Esophagus mucosa (tissue), 1 donor: ENCODE data around the gene KRTAP2-4. TPM values are rescaled to one million over a fixed set of nuclear protein-coding genes. Genes with fewer than 3 reads are reported as not detected.
A peak's percentile ranks its signal among the peaks of the same experiment; 100 is the strongest.
"Not testable (repeated sequence)": the region's sequence is repeated elsewhere in the genome, so short reads cannot be mapped to it uniquely, and the experiment has no call there.

Experiments used
- ATAC-seq: fragments of 200-7000 bp; cut with Tn5 transposase; one replicate; pipeline ENCODE4 v1.9.1; 2020
- total RNA-seq: library from RNA; stranded (reverse); gene quantifications from one replicate; pipeline ENCODE4 v1.2.4, GENCODE V29; 2023
- donor health status: DM: yes; HTN: yes; CAD: no.

The KRTAP2-4 gene
- total RNA-seq, 1 donor from 2014 or later: not detected

DNA sequence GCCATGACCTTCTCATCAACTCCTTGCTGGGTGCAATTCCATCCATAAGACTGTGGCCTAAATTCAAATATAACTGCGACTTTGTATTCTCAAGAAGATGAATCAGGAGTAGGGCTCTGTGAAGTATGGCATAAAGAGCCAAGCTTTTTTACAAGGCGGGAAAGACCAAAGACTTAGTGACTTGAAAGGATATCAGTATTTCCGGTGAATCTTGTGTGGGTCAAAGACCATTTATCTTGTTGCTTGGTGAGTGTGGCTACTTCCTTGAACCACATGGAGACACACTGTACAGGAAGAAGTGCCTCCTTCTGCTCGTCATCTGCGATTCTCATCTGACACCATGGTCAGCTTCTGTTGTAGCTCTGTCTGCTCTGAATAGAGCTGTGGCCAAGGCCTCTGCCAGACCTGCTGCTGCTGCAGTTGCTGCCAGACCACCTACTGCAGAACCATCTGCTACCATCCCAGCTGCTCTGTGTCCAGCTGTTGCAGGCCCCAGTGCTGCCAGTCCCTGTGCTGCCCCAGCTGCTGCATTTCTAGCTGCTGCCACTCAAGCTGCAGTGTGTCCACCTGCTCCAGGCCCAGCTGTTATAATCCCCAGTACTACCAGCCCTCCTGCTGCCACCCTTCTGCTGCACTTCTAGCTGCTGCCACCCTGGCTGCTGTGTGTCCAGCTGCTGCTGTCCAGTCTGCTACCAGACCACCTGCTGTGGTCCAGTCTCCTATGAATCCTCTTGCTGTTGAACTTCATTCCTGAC is 6.1 kb upstream of the KRTAP2-4 start:
- ATAC-seq: no peak

DNA sequence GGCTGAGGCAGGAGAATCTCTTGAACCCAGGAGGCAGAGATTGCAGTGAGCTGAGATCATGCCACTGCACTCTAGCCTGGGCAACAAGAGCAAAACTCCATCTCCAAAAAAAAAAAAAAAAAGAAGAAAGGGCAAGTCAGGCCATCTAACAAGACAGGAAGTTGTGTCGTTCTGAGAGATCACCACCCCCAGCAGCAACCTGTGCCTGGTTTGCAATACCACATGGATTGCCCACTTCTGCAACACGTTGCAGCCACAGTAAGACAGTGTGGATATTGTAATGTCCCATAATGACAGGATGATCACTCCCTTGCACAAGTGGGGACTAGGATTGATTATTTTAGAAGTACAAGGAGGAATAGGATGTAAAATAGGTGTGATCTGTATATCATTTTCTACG is 3.4 kb upstream of the KRTAP2-4 start:
- no peak for ATAC-seq

DNA sequence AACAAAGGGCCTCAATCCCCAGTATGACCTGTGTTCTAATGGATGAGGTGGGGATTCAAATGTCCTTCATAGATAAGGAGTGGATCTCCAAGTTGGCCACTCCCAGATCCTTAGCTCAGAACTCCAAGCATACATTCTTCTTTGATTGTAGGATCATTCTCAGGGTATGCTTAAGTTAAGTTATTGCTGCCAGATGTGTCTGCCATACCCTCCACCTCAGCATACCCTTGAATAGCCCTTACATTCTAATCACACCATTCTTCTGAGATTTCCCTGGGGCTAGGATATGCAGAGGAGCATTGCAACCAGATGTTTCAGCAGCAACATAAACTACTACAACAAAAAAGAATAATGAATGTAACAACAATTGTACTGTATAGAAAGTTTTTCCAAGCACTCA is 1.6 kb upstream of the KRTAP2-4 start:
- ATAC-seq: no peak

GRCh38 chr17:41065016-41065689 is 526 bp downstream of the KRTAP2-4 start:
- ATAC-seq: peak; percentile 17

DNA sequence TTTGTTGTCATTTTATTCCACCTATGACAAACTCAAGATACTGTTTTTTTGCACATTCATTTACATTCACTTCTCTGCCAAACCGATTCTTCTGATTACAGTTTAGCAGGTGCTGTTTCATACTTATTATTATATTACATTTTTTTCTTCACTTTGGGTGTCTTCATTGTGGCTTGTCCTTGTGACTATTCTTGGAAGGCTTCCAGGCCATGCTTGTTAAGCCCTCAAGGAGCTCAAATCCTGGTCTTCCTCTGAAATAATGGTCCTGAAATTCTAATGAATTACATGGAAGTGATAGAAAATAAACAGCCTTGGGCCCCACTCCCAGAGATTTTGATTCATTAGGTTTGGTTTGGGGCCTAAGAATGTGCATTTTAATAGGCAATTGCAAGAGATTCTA is 1.4 kb downstream of the KRTAP2-4 start:
- no peak for ATAC-seq

DNA sequence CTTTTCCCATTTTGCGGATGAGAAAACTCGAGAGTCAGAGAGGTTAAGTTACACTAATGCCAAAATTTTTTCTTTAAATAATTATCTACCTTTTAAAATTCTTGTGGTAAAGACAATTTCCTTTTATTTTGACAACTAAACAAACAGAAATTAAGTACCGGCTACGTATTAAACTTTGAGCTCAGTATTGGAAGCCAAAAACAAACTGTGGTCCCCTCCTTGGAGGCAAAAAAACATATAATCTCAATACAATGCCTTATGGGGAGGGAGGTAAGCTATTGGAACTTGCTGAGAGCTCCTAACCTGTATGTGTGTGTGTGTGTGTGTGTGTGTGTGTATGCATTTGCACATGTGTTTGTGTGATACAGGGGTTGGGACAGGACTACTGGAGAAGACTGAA is 2.2 kb downstream of the KRTAP2-4 start:
- no peak for ATAC-seq

- ATAC-seq: no peak
Observed at GRCh38 chr17:41061964-41062363, 3.7 kb downstream of the KRTAP2-4 start.

DNA sequence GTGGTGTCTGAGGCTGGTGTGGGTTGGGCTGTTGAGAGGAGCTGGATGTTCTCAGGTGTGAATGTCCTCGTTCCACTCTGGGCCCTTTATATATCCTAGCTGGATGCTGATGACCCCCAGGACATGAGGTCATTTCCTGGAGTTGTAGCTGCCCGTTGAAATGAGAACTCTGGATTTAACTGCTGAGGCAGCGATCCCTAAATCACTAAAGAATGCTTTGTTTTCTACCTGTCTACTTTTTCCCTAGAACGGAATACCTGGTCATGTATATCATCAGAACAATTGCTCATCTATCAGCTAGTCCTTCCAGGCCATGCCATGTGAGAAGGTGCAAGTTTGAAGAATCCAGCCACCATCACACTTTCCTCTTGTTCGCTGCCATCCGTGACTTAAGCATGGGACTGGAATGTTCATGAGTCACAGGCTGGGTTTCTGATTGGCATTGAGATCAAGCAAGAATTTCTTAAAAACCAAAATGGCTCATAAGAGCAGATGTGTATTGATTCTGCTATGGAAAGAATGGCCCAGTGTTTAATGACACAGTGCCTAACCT is 5.6 kb downstream of the KRTAP2-4 start, which contains the start of gene KRTAP2-3:
Gene KRTAP2-3, minus strand, starts transcription at position 63 of the 553 bp plus-strand sequence. CDS start 64 bp downstream, outside the sequence.
- ATAC-seq: peak; percentile 8

- ATAC-seq: not testable (repeated sequence)
Observed at GRCh38 chr17:41059276-41060051, 6.2 kb downstream of the KRTAP2-4 start.

- ATAC-seq: no peak
Observed at GRCh38 chr17:41058741-41059140, 6.9 kb downstream of the KRTAP2-4 start.

GRCh38 chr17:41057547-41057946 is 8.1 kb downstream of the KRTAP2-4 start:
- ATAC-seq: no peak

DNA sequence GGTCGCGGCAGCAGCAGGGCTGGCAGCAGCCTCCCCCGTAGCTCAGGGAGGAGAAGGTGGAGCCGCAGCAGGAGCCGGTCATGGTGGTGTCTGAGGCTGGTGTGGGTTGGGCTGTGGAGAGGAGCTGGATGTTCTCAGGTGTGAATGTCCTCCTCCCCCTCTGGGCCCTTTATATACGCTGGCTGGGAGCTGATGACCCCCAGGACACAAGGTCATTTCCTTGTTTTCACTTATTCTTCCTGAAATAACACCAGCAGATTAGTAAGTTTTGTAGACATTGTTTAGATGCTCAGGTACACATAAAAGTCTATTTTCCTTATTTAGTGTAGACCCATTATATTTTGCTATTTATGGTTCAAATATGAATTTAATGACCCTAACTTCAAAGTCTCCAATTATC is 10.5 kb downstream of the KRTAP2-4 start, which contains the start of gene KRTAP2-2:
Gene KRTAP2-2, minus strand, starts transcription at position 101 of the 400 bp plus-strand sequence. Its CDS starts 19 bp downstream, at position 82.
- ATAC-seq: not testable (repeated sequence)

- ATAC-seq: not testable (repeated sequence)
Observed at GRCh38 chr17:41054556-41054955, 11.1 kb downstream of the KRTAP2-4 start.

- ATAC-seq: no peak
Observed at GRCh38 chr17:41054025-41054424, 11.7 kb downstream of the KRTAP2-4 start.

- ATAC-seq: no peak
Observed at GRCh38 chr17:41052566-41052965, 13.1 kb downstream of the KRTAP2-4 start.

DNA sequence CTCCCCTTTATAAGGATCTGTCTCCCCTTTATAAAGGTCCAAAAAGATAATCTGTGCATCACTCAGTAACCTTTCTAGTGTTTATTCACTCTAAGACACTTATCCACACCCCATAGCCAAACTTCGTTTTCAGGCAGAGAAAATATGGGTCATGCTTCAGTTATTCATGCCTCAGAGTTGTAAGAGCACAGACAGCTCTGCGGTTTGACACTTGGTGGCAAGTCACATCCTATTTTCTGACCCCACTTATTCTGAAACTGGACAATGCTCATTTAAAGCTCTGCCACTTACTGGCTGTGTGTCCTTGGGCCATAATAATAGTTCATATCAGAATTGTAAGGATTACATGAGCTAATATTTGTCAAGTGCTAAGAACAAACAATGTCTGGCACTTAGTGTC is 16.6 kb downstream of the KRTAP2-4 start:
- no peak for ATAC-seq

GRCh38 chr17:41048441-41048840 is 17.2 kb downstream of the KRTAP2-4 start:
- ATAC-seq: no peak

DNA sequence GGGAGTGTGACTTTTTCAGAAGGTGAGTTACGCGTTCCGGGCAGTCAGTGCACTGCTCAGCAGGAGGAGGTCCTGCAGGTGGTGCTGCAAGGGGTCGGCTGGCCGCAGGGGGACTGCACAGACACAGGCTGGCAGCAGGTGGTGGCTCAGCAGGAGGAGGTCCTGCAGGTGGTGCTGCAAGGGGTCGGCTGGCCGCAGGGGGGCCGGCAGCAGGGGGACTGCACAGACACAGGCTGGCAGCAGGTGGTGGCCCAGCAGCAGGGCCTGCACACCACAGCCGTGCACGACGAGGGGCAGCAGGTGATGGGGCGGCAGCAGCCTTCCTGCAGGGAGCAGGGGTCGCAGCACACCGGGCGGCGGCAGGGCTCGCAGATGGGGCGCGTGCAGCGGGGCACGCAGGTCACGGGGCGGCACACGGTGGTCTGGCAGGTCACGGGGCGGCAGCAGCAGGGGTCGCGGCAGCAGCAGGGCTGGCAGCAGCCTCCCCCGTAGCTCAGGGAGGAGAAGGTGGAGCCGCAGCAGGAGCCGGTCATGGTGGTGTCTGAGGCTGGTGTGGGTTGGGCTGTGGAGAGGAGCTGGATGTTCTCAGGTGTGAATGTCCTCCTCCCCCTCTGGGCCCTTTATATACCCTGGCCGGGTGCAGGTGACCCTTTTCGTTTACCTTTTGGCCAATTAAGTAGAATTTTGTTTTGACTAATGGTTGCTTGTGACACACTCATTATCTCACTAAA is 18.8 kb downstream of the KRTAP2-4 start, which contains the start of gene KRTAP2-1:
Gene KRTAP2-1, minus strand, starts transcription at position 582 of the 731 bp plus-strand sequence. Its CDS starts 49 bp downstream, at position 533.
- peak; percentile 10 for ATAC-seq

- no peak for ATAC-seq
Observed at GRCh38 chr17:41042953-41043352, 22.7 kb downstream of the KRTAP2-4 start.

DNA sequence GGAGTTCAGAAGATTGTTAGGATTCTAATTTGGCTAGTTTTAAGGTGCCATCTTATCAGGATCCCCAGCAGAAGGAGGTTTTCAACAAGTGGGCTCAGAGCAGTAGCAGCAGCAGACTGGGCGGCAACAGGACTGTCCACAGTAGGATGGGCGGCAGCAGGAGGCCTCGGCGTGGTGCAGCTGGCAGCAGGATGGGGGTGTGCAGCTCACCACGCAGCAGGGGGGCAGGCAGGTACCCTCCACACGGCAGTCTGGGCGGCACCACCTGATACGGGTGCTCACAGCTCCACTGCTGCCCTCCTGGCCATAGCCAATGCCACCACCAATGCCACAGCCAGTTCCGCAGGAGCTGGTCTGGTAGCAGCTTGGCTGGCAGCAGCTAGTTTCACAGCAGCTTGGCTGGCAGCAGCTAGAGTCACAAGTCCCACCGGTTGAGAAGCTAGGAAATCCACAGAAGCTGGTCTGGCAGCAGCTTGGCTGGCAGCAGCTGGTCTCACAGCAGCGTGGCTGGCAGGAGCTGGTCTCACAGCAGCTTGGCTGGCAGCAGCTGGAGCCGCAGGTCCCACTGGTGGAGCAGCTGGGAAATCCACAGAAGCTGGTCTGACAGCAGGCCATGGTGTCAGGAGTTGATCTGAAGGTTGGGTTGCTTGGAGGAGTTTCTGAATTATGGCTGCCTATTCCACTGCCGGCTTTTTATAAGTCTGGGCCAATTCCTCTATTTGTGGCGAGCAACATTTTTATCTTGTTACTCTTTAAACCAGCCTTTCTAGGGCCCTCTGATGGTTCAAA is 24.7 kb downstream of the KRTAP2-4 start, which contains the start of gene KRTAP1-1:
Gene KRTAP1-1, minus strand, starts transcription at position 668 of the 789 bp plus-strand sequence. Its CDS starts 53 bp downstream, at position 615.
- ATAC-seq: peak; percentile 39

- ATAC-seq: no peak
Observed at GRCh38 chr17:41037853-41038350, 27.8 kb downstream of the KRTAP2-4 start.
